Fibroblast of pulmonary artery (primary cell): ENCODE data around the gene ATXN7L3.

ENCODE experiments used
- DNase-seq: peaks from one replicate; pipeline ENCODE4 v3.0.0-alpha.2; 2010; ENCODE audit warnings: low read depth
- H3K4me3 ChIP-seq: replicated peaks from 2 replicates; pipeline ENCODE4 v1.5.1; 2011; ENCODE audit warnings: low read depth, mild to moderate bottlenecking, control low read depth, low read length, moderate library complexity
- TF ChIP-seq, protein P1 (sequence below): IDR thresholded peaks from 2 replicates; pipeline ENCODE4 v1.5.1; 2011; ENCODE audit warnings: mild to moderate bottlenecking, control low read depth, low read length, inconsistent platforms; ENCODE audit errors: missing control alignments

ATXN7L3 gene

DNA sequence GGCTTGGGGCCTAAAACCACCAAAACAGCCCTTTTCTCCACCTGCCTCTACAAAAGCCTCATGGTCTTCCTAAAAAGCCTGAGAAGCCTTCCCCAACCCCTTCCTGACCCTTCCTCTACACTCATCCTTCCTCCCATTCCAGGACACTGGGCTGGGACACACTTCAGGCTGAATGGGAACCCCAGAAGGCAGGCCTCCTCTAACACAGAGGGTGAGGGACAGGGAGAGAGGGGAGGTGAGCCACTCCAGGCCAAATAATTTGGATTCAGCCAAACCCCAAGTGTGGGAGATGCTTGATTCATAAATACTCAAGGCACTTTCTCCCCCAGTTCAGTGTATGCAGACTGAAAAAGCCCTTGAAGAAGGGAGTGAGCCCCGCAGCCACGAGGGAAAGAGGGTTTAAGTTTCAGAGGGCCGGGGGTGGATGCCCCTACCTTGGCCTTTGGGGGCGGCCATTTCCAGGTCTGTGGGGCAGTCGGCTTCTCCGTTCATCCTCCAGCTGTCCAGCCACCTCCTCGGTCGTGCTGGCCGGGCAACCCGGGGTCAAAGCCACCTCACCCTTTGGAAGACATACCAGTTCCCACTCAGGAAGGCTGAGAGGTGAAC lies 18.2 kb upstream of the ATXN7L3 start:
- no peak for DNase-seq
- H3K4me3 ChIP-seq, result peak overlapping the region; percentile 83
- TF ChIP-seq, protein P1, sequence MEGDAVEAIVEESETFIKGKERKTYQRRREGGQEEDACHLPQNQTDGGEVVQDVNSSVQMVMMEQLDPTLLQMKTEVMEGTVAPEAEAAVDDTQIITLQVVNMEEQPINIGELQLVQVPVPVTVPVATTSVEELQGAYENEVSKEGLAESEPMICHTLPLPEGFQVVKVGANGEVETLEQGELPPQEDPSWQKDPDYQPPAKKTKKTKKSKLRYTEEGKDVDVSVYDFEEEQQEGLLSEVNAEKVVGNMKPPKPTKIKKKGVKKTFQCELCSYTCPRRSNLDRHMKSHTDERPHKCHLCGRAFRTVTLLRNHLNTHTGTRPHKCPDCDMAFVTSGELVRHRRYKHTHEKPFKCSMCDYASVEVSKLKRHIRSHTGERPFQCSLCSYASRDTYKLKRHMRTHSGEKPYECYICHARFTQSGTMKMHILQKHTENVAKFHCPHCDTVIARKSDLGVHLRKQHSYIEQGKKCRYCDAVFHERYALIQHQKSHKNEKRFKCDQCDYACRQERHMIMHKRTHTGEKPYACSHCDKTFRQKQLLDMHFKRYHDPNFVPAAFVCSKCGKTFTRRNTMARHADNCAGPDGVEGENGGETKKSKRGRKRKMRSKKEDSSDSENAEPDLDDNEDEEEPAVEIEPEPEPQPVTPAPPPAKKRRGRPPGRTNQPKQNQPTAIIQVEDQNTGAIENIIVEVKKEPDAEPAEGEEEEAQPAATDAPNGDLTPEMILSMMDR, result no peak

DNA sequence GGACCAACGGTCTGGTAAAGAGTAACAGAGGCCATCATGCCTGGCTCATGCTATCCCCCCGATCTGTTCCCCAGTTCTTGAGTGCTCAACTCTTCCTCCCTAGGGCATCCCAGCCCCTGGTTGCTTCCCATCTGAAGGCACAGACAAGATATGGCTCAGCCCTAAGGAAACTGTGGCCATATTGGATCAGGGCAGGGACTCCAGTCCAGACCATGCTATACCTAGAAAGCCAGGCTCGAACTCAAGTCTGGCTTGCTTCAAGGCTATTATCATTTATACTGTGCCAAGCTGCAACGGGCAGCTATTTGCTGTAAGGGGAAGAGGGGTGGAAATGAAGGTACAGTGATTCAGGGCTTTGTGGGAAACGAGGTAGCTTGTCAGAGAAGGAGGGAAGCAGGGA lies 17.0 kb upstream of the ATXN7L3 start:
- DNase-seq, result no peak
- H3K4me3 ChIP-seq, result no peak overlapping the region
- TF ChIP-seq, protein P1, result no peak

DNA sequence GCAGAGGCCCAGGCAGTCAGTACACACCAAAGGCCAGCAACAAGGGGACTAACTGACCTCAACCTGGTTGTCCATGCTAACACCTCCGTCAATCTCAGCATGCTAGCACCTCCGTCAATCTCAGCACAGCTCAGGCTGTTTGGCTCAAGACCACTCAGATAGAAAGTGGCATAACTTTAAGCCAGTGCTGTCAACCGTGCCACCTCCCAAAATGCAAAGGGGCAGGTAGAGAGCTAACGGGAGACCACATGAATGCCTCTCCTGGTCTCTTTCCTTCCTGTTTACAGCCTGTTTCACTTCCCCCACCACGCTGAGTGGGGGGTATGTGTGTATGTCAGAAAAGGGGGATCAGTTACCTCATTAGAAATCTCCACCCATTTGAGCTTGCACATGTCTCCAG lies 16.5 kb upstream of the ATXN7L3 start:
- H3K4me3 ChIP-seq, result no peak overlapping the region
- no peak for DNase-seq
- TF ChIP-seq, protein P1, result no peak

DNA sequence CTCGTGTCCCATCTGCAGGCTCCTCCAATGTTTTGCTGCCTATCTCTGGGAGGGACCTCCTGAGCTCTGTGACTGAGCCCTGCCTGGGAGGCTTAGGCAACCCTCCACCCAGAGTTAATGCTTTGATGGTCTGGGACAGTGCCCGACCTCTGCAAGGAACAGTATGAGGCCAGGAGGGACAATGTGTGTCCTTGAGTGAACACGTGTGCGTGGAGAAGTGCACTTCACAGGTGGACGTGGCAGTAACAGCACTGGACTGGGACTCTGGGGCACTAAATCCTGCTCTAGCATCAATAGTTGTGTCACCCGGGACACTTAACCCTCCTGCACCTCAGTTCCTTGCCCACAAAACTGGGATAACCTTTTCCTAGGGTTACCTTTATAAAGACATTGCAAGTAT lies 15.2 kb upstream of the ATXN7L3 start:
- no peak overlapping the region for H3K4me3 ChIP-seq
- TF ChIP-seq, protein P1, result no peak
- DNase-seq, result no peak

DNA sequence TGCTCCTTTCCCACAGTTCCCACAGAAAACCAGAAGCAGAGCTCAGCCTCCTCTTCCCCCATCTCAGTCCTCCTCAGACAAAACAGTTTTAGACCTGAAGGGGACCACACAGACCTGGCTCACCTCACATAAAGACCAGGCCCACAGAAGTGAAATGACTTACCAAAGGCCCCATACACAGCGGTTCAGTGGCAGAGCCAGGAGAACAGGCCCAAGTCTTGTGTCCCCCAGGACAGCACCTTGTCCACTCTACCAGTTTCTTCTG lies 14.5 kb upstream of the ATXN7L3 start:
- no peak for DNase-seq
- no peak overlapping the region for H3K4me3 ChIP-seq
- TF ChIP-seq, protein P1, result no peak

DNA sequence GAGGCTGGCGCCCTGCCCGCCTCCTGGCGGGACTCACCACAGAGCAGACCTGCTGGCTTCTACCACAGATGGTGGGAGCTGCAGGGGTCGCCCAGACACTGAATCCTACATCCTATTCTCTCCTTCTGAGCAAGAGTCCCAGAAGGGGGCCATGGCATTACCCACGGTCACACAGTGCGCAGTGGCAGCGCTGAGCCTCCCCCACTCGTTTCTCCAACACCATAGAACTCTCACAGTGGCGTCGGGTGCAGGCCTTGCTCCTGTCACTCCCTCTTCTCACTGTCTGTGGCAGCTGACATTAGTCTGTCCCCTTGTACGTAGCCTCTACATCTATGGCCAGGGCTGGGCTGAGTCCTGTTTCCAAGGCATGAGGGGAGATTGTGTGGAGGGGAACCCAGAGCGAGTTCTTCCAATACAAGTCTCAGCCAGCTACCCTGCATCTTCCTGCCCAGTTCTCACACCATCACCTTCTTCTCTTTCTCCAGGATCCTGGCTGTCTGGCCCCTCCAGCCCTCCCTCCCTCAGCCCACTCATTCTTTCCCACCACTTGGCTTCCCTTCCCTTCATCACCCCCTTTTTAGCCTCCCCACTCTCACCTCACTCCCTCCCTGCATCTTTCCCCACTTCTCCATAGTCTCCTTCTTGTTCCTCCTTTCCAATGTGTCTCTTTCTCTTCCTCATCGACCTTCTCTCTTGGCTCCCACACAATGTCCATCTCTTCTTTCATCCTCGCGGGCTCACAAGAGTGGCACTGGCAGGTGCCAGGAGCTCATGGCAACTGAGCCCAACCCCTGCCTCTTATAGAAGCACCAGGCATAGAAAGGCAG lies 13.9 kb upstream of the ATXN7L3 start:
- TF ChIP-seq, protein P1, result no peak
- no peak for DNase-seq
- no peak overlapping the region for H3K4me3 ChIP-seq
